GM19395 (cell line): ENCODE results near the gene TLR7.

ENCODE experiments used
- ATAC-seq: cut with Tn5 transposase; IDR thresholded peaks from one replicate; pipeline ENCODE4 v1.9.1; 2021; ENCODE audit warnings: mild to moderate bottlenecking, moderate library complexity; ENCODE audit not compliant: unreplicated experiment

Gene TLR7

GRCh38 chrX:12922599-12922919 lies 55.7 kb downstream of the TLR7 start:
- no peak for ATAC-seq

GRCh38 chrX:12929701-12930100 lies 62.8 kb downstream of the TLR7 start:
- no peak for ATAC-seq

- ATAC-seq: no peak
Observed at GRCh38 chrX:12930150-12930549, 63.3 kb downstream of the TLR7 start.

- no peak for ATAC-seq
Observed at GRCh38 chrX:12932244-12932643, 65.4 kb downstream of the TLR7 start.

GRCh38 chrX:12934850-12935249 lies 68.0 kb downstream of the TLR7 start:
- no peak for ATAC-seq

- no peak for ATAC-seq
Observed at GRCh38 chrX:12936947-12937346, 70.1 kb downstream of the TLR7 start.
